H1 (cell line): ENCODE results near the gene GMPPA. TPM values are rescaled to one million over a fixed set of nuclear protein-coding genes. Genes with fewer than 3 reads are reported as not detected.
A peak's percentile ranks its signal among the peaks of the same experiment; 100 is the strongest.

Experiments
- CTCF ChIA-PET: fragments of 300-600 bp; sonication (Branson Sonifier 250); formaldehyde crosslinking; loops from one replicate; lab custom pipeline; 2021; ENCODE audit not compliant: partially characterized antibody; lab: Charles Lee
- POLR2A ChIA-PET: fragments of 300-600 bp; sonication (Branson Sonifier 250); formaldehyde crosslinking; loops from one replicate; lab custom pipeline; 2021; ENCODE audit warnings: inconsistent platforms; ENCODE audit not compliant: partially characterized antibody; lab: Charles Lee
- DNase-seq, 2 experiments: peaks; one replicate each; pipeline versions ENCODE4 v3.0.0 to v3.0.0-alpha.2; 2010 to 2022; ENCODE audit warnings: low spot score in 2 of 2, low read depth in 1 of 2, mixed read lengths in 1 of 2
- FAIRE-seq: peaks from 2 replicates; lab custom pipeline; 2011; peaks lifted over from hg19 to GRCh38; lab: Jason Lieb, UNC
- H2AFZ ChIP-seq: 2 replicates; pipeline ENCODE4 v1.8.1; 2012; ENCODE audit warnings: low read length, inconsistent platforms
- H2AK5ac ChIP-seq: 2 replicates; pipeline ENCODE4 v1.6.1; 2013; ENCODE audit warnings: low read depth, low read length
- H2BK120ac ChIP-seq: replicated peaks from 2 replicates; pipeline ENCODE3; 2013; ENCODE audit warnings: low read depth, low read length, inconsistent platforms
- H2BK12ac ChIP-seq: 2 replicates; pipeline ENCODE4 v1.6.1; 2013; ENCODE audit warnings: low read depth, low read length
- H2BK15ac ChIP-seq: 2 replicates; pipeline ENCODE4 v1.6.1; 2013; ENCODE audit warnings: low read length
- H2BK20ac ChIP-seq: 2 replicates; pipeline ENCODE4 v1.6.1; 2013; ENCODE audit warnings: low read length
- H2BK5ac ChIP-seq: 2 replicates; pipeline ENCODE4 v1.6.1; 2013; ENCODE audit warnings: low read depth, low read length
- H3K14ac ChIP-seq: 2 replicates; pipeline ENCODE4 v1.6.1; 2013; ENCODE audit warnings: inconsistent platforms; ENCODE audit not compliant: insufficient read length
- H3K18ac ChIP-seq: 2 replicates; pipeline ENCODE4 v1.6.1; 2013; ENCODE audit warnings: low read length; ENCODE audit errors: extremely low read depth
- H3K23ac ChIP-seq: 2 replicates; pipeline ENCODE4 v1.6.1; 2013; ENCODE audit warnings: inconsistent platforms; ENCODE audit not compliant: insufficient read length
- H3K23me2 ChIP-seq: 2 replicates; pipeline ENCODE4 v1.6.1; 2013; ENCODE audit warnings: low read depth, low read length
- H3K27ac ChIP-seq: 2 replicates; pipeline ENCODE4 v1.6.1; 2011; ENCODE audit warnings: low read depth, low read length, inconsistent platforms
- H3K27me3 ChIP-seq, 4 experiments: replicated peaks in 1 of 4; 1 replicate in 1 of 4; 2 replicates in 3 of 4; pipeline versions ENCODE4 v1.6.1 to v1.8.1; 2011 to 2013; ENCODE audit warnings: low read length in 3 of 4, mild to moderate bottlenecking in 3 of 4, inconsistent platforms in 2 of 4, mixed read lengths in 2 of 4, moderate library complexity in 1 of 4; ENCODE audit not compliant: control insufficient read depth in 3 of 4, insufficient read depth in 3 of 4; ENCODE audit errors: extremely low read depth in 1 of 4
- H3K36me3 ChIP-seq, 4 experiments: 2 replicates each; pipeline versions ENCODE4 v1.6.1 to v1.8.1; 2011 to 2013; ENCODE audit warnings: mild to moderate bottlenecking in 4 of 4, low read length in 3 of 4, moderate library complexity in 2 of 4, control low read depth in 1 of 4, inconsistent platforms in 1 of 4; ENCODE audit not compliant: insufficient read depth in 4 of 4, control insufficient read depth in 2 of 4
- H3K4ac ChIP-seq: replicated peaks from 2 replicates; pipeline ENCODE3; 2013; ENCODE audit warnings: low read length, low read depth, mixed read lengths, inconsistent platforms; ENCODE audit not compliant: insufficient read length
- H3K4me1 ChIP-seq, 4 experiments: replicated peaks in 1 of 4; 1 replicate in 1 of 4; 2 replicates in 3 of 4; pipeline versions ENCODE4 v1.6.1 to v1.8.1; 2011 to 2013; ENCODE audit warnings: low read length in 3 of 4, inconsistent platforms in 2 of 4, mixed read lengths in 1 of 4; ENCODE audit not compliant: insufficient read depth in 4 of 4, control insufficient read depth in 3 of 4
- H3K4me2 ChIP-seq, 2 experiments: 2 replicates each; pipeline versions ENCODE4 v1.6.1 to v1.8.1; 2011 to 2013; ENCODE audit warnings: low read depth in 2 of 2, low read length in 2 of 2, control low read depth in 1 of 2, inconsistent platforms in 1 of 2, mild to moderate bottlenecking in 1 of 2; ENCODE audit not compliant: insufficient read depth in 1 of 2
- H3K4me3 ChIP-seq, 4 experiments: fragments of 200-600, 300-600 bp in 1 of 4; sonication (generic), shearing (Covaris generic), sonication (Bioruptor Twin) in 1 of 4; 2 replicates each; pipeline versions ENCODE4 v1.5.1 to v1.8.1; 2011 to 2016; ENCODE audit warnings: low read length in 4 of 4, low read depth in 3 of 4, control low read depth in 2 of 4, inconsistent platforms in 2 of 4, mild to moderate bottlenecking in 2 of 4, mixed read lengths in 1 of 4, moderate library complexity in 1 of 4; ENCODE audit not compliant: insufficient read depth in 2 of 4; ENCODE audit errors: extremely low read depth in 1 of 4
- H3K56ac ChIP-seq: replicated peaks from 2 replicates; pipeline ENCODE3; 2013; ENCODE audit warnings: low read depth, mild to moderate bottlenecking, mixed read lengths, low read length, inconsistent platforms; ENCODE audit not compliant: insufficient read length
- H3K79me1 ChIP-seq: 2 replicates; pipeline ENCODE4 v1.6.1; 2013; ENCODE audit warnings: low read depth, low read length, control low read depth
- H3K79me2 ChIP-seq, 2 experiments: 2 replicates each; pipeline versions ENCODE4 v1.6.1 to v1.8.1; 2012 to 2013; ENCODE audit warnings: low read length in 2 of 2, mild to moderate bottlenecking in 2 of 2, inconsistent platforms in 1 of 2; ENCODE audit not compliant: insufficient read depth in 2 of 2, control insufficient read depth in 1 of 2
- H3K9ac ChIP-seq, 4 experiments: replicated peaks in 1 of 4; 1 replicate in 1 of 4; 2 replicates in 3 of 4; pipeline versions ENCODE4 v1.6.1 to v1.8.1; 2011 to 2013; ENCODE audit warnings: low read depth in 3 of 4, low read length in 3 of 4, control low read depth in 2 of 4, mild to moderate bottlenecking in 2 of 4, moderate library complexity in 2 of 4, inconsistent platforms in 1 of 4; ENCODE audit errors: extremely low read depth in 1 of 4
- H3K9me3 ChIP-seq, 2 experiments: 2 replicates each; pipeline versions ENCODE4 v1.6.1 to v1.8.1; 2012 to 2013; ENCODE audit warnings: mild to moderate bottlenecking in 2 of 2, moderate library complexity in 2 of 2, control low read depth in 1 of 2, inconsistent platforms in 1 of 2, low read depth in 1 of 2, low read length in 1 of 2, mixed read lengths in 1 of 2; ENCODE audit not compliant: insufficient read depth in 2 of 2
- H4K20me1 ChIP-seq, 2 experiments: replicated peaks in 1 of 2; 2 replicates each; pipeline versions ENCODE3 to v1.8.1; 2011 to 2013; ENCODE audit warnings: inconsistent platforms in 2 of 2, low read length in 2 of 2, mild to moderate bottlenecking in 1 of 2; ENCODE audit not compliant: insufficient read depth in 2 of 2, control insufficient read depth in 1 of 2
- H4K5ac ChIP-seq: 2 replicates; pipeline ENCODE4 v1.6.1; 2013; ENCODE audit warnings: low read length, low read depth, mixed read lengths, inconsistent platforms; ENCODE audit not compliant: insufficient read length
- H4K8ac ChIP-seq: 2 replicates; pipeline ENCODE4 v1.8.0; 2013; ENCODE audit warnings: mild to moderate bottlenecking, moderate library complexity, low read length, inconsistent platforms; ENCODE audit not compliant: insufficient read depth; ENCODE audit errors: extremely low read depth
- H4K91ac ChIP-seq: replicated peaks from 2 replicates; pipeline ENCODE3; 2013; ENCODE audit warnings: low read length, mixed read lengths, inconsistent platforms; ENCODE audit not compliant: insufficient read length
- KDM1A ChIP-seq: fragments of 200-600, 300-600 bp; sonication (generic); IDR thresholded peaks from 2 replicates; pipeline ENCODE4 v1.7.1; 2016; ENCODE audit warnings: mild to moderate bottlenecking, low read length, borderline replicate concordance
- WGBS, 2 experiments: shearing (Covaris generic) in 1 of 2; methylation state at CpG; one replicate each; pipeline versions ENCODE4 v1.1.6 to v1.1.7; 2013 to 2015; ENCODE audit warnings: low lambda C conversion rate in 2 of 2, mixed read lengths in 2 of 2, inconsistent platforms in 1 of 2, low coverage in 1 of 2, missing lambda C conversion rate in 1 of 2; ENCODE audit not compliant: insufficient replicate concordance in 2 of 2, insufficient coverage in 1 of 2, insufficient read length in 1 of 2; ENCODE audit errors: extremely low coverage in 1 of 2, missing lambda C conversion rate in 1 of 2; 5-methylcytosine and 5-hydroxymethylcytosine counted together
- polyA plus RNA-seq, 7 experiments: library from polyadenylated mRNA; depleted of rRNA in 3 of 7; stranded (reverse) in 5 of 7; unstranded in 2 of 7; fragments of >200 nt in 5 of 7; fragments of 200-250 nt in 2 of 7; gene quantifications; 1 replicate in 5 of 7; 2 replicates in 1 of 7; 4 replicates in 1 of 7; pipeline versions ENCODE4 v1.2.1 to v1.2.3, GENCODE V29; 2011 to 2013; ENCODE audit warnings: missing spikeins in 2 of 7, mixed read lengths in 2 of 7
- total RNA-seq: library from RNA; stranded (reverse); fragmentation: NEBNext Ultra II Directional; extraction: Animal tissue kit (Norgen Biotek cat#: 25700); gene quantifications from 2 replicates; pipeline ENCODE4 v1.2.1, GENCODE V29; 2021
- TF ChIP-seq, protein P1 (sequence below): IDR thresholded peaks from 2 replicates; pipeline ENCODE4 v1.6.1; 2012; ENCODE audit warnings: low read length, inconsistent platforms

GMPPA gene
- total and polyA plus RNA-seq, 2 of the 8 experiments (the other 6 are each of a cell fraction or from before 2014, with no cell fraction given): 34.3 to 98.8 TPM

DNA sequence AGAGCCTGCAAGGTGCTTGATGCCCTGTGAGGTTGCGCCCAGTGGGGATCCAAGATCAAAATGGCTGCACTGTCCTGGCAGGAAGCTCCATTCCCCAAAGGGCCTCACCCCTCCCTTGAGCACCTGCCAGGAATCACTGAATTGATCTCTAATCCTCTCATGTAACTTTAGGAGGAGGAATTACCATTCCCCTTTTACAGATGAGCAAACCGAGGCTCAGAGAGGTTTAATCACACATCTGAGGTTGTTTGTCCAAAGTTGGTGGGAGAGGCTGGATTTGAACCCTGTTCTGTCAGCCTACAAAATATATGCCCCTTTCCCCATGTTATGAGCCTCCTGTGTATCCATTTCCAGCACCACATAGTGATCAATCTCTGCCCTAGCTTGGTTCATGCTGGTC lies 26.1 kb downstream of the GMPPA start:
- H2BK12ac ChIP-seq: no peak overlapping the region; the same call in 1 of the 2 replicates
- H3K4me1 ChIP-seq: peaks cover 0 to 29% (median 19%) of the 10 kb centered on the region in 4 experiments; a peak in 6 of 7 replicates
- FAIRE-seq (no peak), DNase-seq (no peak)
- no peak overlapping the region for H3K18ac ChIP-seq
- H2AFZ ChIP-seq: no peak overlapping the region
- H3K9me3 ChIP-seq: no peaks in the 10 kb centered on the region
- no peak overlapping the region for H2BK5ac ChIP-seq
- H3K4me3 ChIP-seq: no peak overlapping the region
- peaks cover 2% of the 10 kb centered on the region; the same call in 1 of the 2 replicates for H3K23me2 ChIP-seq
- TF ChIP-seq KDM1A: peak; percentile 71; the same call in 1 of the 2 replicates
- TF ChIP-seq, protein P1, sequence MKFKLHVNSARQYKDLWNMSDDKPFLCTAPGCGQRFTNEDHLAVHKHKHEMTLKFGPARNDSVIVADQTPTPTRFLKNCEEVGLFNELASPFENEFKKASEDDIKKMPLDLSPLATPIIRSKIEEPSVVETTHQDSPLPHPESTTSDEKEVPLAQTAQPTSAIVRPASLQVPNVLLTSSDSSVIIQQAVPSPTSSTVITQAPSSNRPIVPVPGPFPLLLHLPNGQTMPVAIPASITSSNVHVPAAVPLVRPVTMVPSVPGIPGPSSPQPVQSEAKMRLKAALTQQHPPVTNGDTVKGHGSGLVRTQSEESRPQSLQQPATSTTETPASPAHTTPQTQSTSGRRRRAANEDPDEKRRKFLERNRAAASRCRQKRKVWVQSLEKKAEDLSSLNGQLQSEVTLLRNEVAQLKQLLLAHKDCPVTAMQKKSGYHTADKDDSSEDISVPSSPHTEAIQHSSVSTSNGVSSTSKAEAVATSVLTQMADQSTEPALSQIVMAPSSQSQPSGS: no peak
- H4K91ac ChIP-seq: no peak overlapping the region
- no peak overlapping the region for H3K56ac ChIP-seq
- H3K4ac ChIP-seq: no peak overlapping the region
- POLR2A ChIA-PET: interaction anchor here (0.6 to 2.7 kb wide), 6 partner anchors 15 to 38 kb away, joined by 3 to 10 read pairs (median 4); no protein-coding TSS in a partner anchor
- no peaks in the 10 kb centered on the region for H3K79me1 ChIP-seq
- H2BK20ac ChIP-seq: no peak overlapping the region
- H3K14ac ChIP-seq: no peak overlapping the region
- H4K5ac ChIP-seq: no peak overlapping the region
- no peaks in the 10 kb centered on the region for H3K36me3 ChIP-seq
- H2BK120ac ChIP-seq: no peak overlapping the region
- H3K9ac ChIP-seq: no peak overlapping the region
- no peak overlapping the region for H2AK5ac ChIP-seq
- H4K20me1 ChIP-seq: no peaks in the 10 kb centered on the region
- no peak overlapping the region for H2BK15ac ChIP-seq
- CTCF ChIA-PET: interaction anchor here (18.0 to 113.1 kb wide), 5 partner anchors 3 to 119 kb away, joined by 334 to 7248 read pairs (median 488); partner anchors contain the start of genes ASIC4, DES, GMPPA and SPEG
- H3K79me2 ChIP-seq: no peaks in the 10 kb centered on the region
- no peak overlapping the region; a peak in 1 of 4 replicates for H3K4me2 ChIP-seq
- no peak overlapping the region for H3K23ac ChIP-seq
- H3K27me3 ChIP-seq: peaks cover 0 to 21% (median 12%) of the 10 kb centered on the region in 4 experiments; a peak in 6 of 7 replicates
- H4K8ac ChIP-seq: no peak overlapping the region
- 80% methylated on average over 2 of the region's 2 CpGs; no CpG with 5 or more reads in 1 of the 2 experiments for WGBS, 2 experiments
- no peak overlapping the region for H3K27ac ChIP-seq
